OCI-LY1 (cell line): ENCODE results near the gene CLASP2.

ENCODE experiments used
- H2AFZ ChIP-seq: fragments of 200-600 bp; sonication (generic), shearing (Covaris generic); 2 replicates; pipeline ENCODE4 v1.6.0; 2014; ENCODE audit warnings: antibody characterized with exemption, mild to moderate bottlenecking, low read length
- H3F3A ChIP-seq: fragments of 200-600 bp; sonication (generic), shearing (Covaris generic); 2 replicates; pipeline ENCODE4 v1.6.0; 2014; ENCODE audit warnings: mild to moderate bottlenecking, antibody characterized with exemption, low read length, moderate library complexity; ENCODE audit not compliant: insufficient read depth
- H3K27ac ChIP-seq: fragments of 200-600 bp; sonication (generic); 2 replicates; pipeline ENCODE4 v1.5.1; 2014; ENCODE audit warnings: low read length, mixed run types, mild to moderate bottlenecking, low read depth; ENCODE audit not compliant: poor library complexity, severe bottlenecking
- H3K27me3 ChIP-seq: fragments of 200-600 bp; sonication (generic); 2 replicates; pipeline ENCODE4 v1.6.0; 2014; ENCODE audit warnings: antibody characterized with exemption, mild to moderate bottlenecking, low read length, moderate library complexity; ENCODE audit not compliant: insufficient read depth
- H3K36me3 ChIP-seq: fragments of 200-600 bp; sonication (generic); 2 replicates; pipeline ENCODE4 v1.6.1; 2014; ENCODE audit warnings: mild to moderate bottlenecking, antibody characterized with exemption, low read length, moderate library complexity, mixed read lengths; ENCODE audit not compliant: insufficient read depth
- H3K4me1 ChIP-seq: fragments of 200-600 bp; sonication (generic); 2 replicates; pipeline ENCODE4 v1.5.1; 2014; ENCODE audit warnings: mild to moderate bottlenecking, low read length, moderate library complexity; ENCODE audit not compliant: insufficient read depth, severe bottlenecking
- H3K4me2 ChIP-seq: fragments of 200-600 bp; sonication (generic), shearing (Covaris generic); 2 replicates; pipeline ENCODE4 v1.6.1; 2014; ENCODE audit warnings: low read length
- H3K4me3 ChIP-seq: fragments of 200-600 bp; sonication (generic); 2 replicates; pipeline ENCODE4 v1.5.1; 2014; ENCODE audit warnings: low read length, low read depth, mild to moderate bottlenecking, mixed read lengths; ENCODE audit not compliant: poor library complexity, severe bottlenecking
- H3K79me2 ChIP-seq: fragments of 200-600 bp; shearing (Covaris generic); 2 replicates; pipeline ENCODE4 v1.6.1; 2016; ENCODE audit warnings: mixed run types, low read length, mixed read lengths; ENCODE audit not compliant: insufficient read depth
- H3K9ac ChIP-seq: fragments of 200-600 bp; sonication (generic), shearing (Covaris generic); 2 replicates; pipeline ENCODE4 v1.6.1; 2014; ENCODE audit warnings: mild to moderate bottlenecking, low read length, mixed read lengths
- H3K9me2 ChIP-seq: fragments of 200-600 bp; sonication (generic), shearing (Covaris generic); 2 replicates; pipeline ENCODE4 v1.6.1; 2014; ENCODE audit warnings: low read depth, mild to moderate bottlenecking, low read length, mixed read lengths
- H3K9me3 ChIP-seq: fragments of 200-600 bp; shearing (Covaris generic); 2 replicates; pipeline ENCODE4 v1.6.1; 2014; ENCODE audit warnings: low read length, mixed read lengths
- H4K20me1 ChIP-seq: fragments of 200-600 bp; sonication (generic), shearing (Covaris generic); 2 replicates; pipeline ENCODE4 v1.6.0; 2016; ENCODE audit warnings: mild to moderate bottlenecking, low read length; ENCODE audit not compliant: insufficient read depth
- CTCF ChIP-seq: fragments of 200-600 bp; sonication (generic), shearing (Covaris generic); IDR thresholded peaks from 2 replicates; pipeline ENCODE4 v1.5.1; 2017; ENCODE audit warnings: mild to moderate bottlenecking, antibody characterized with exemption, low read length, moderate library complexity, mixed read lengths
- EZH2 ChIP-seq: fragments of 200-600 bp; sonication (generic), shearing (Covaris generic); IDR thresholded peaks from 2 replicates; pipeline ENCODE4 v1.8.0; 2017; ENCODE audit warnings: borderline replicate concordance, mixed run types, mild to moderate bottlenecking, antibody characterized with exemption, low read length, moderate library complexity, mixed read lengths

Gene CLASP2

DNA sequence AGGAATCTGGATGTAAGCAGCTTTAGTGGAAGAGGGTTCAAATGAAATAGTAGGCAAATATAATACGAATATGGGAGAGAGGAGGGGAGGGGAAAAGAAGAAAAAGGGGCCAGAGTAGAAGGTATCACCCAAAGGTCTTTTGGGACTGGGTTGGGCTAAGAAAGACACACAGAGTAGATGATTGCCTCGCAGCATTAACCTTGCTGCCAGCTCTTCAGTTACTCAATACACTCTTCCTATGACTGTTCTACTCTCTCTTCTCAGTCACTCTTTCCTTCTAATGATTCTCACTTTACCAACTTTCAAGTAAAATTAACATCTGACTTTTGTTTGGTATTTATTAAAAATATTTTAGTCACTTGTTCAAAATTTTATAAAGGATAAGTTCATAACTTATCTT, 52.8 kb downstream of the CLASP2 start:
- H3K36me3 ChIP-seq: peaks cover 10% of the 10 kb centered on the region
- TF ChIP-seq CTCF: no peak
- no peak for TF ChIP-seq EZH2
- no peak overlapping the region for H3K9ac ChIP-seq
- no peaks in the 10 kb centered on the region for H4K20me1 ChIP-seq
- no peak overlapping the region for H3K4me3 ChIP-seq
- no peaks in the 10 kb centered on the region for H3F3A ChIP-seq
- H3K4me1 ChIP-seq: peaks cover 10% of the 10 kb centered on the region
- no peaks in the 10 kb centered on the region for H3K9me2 ChIP-seq
- no peaks in the 10 kb centered on the region for H3K79me2 ChIP-seq
- H3K27me3 ChIP-seq: no peaks in the 10 kb centered on the region
- H3K4me2 ChIP-seq: no peak overlapping the region
- H3K27ac ChIP-seq: no peak overlapping the region
- no peaks in the 10 kb centered on the region for H3K9me3 ChIP-seq
- H2AFZ ChIP-seq: no peak overlapping the region

DNA sequence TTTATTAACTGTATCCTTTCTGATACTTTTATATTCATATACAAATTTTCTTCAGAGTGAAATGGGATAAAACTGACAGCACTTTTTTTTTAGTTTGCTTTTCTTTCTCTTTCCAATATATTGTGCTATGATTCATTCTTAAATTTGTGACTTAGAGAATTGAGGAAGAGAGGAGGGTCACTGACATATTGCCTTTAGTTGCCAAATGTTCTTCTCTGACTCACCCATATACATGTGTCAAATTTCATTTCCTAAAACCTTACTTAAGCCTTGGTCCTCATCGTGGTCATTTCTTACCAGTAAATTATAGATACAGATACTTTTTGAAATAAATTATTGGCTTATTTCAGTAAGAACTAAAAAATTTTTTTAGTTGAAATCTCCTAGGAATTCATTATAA, 53.9 kb downstream of the CLASP2 start:
- Histone ChIP-seq H3K4me1 (peaks cover 21% of the 10 kb centered on the region), H3K4me3 (no peak overlapping the region), H2AFZ (no peak overlapping the region), H3K79me2 (no peaks in the 10 kb centered on the region), H3F3A (no peaks in the 10 kb centered on the region; the same call in 1 of the 2 replicates), H3K4me2 (no peak overlapping the region), H3K9me3 (no peaks in the 10 kb centered on the region), H3K9ac (no peak overlapping the region), H3K9me2 (no peaks in the 10 kb centered on the region), H4K20me1 (no peaks in the 10 kb centered on the region), H3K27ac (no peak overlapping the region), H3K36me3 (peaks cover 10% of the 10 kb centered on the region; the same call in 1 of the 2 replicates), H3K27me3 (no peaks in the 10 kb centered on the region)
- TF ChIP-seq EZH2: no peak

DNA sequence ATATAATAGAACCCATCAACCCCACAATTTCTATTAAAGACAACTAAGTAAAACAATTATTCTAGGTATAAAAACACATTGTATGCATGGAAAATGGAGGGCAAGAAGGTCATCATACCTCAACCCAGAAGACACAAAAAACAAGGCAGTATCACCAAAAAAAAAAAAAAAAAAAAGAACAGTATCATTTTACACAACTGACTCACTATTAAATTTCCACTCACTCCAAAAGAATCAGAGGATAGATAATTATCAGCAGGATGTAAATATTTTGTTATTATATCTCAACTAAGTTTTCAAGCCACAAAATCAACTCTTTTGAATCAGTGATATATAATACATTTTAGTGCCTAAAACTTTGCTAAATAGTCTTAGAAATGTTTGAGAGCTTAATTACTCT, 55.0 kb downstream of the CLASP2 start:
- Histone ChIP-seq H3K4me2 (no peak overlapping the region), H3K9me2 (no peaks in the 10 kb centered on the region), H3F3A (no peaks in the 10 kb centered on the region; the same call in 1 of the 2 replicates), H4K20me1 (no peaks in the 10 kb centered on the region), H3K4me3 (no peak overlapping the region), H3K9me3 (no peaks in the 10 kb centered on the region), H3K27ac (no peak overlapping the region), H3K79me2 (0 out of 2 replicates have a peak, but pooled peaks cover 3% of the 10 kb centered on the region), H2AFZ (no peak overlapping the region), H3K4me1 (peaks cover 33% of the 10 kb centered on the region), H3K27me3 (no peaks in the 10 kb centered on the region), H3K36me3 (peaks cover 6% of the 10 kb centered on the region; the same call in 1 of the 2 replicates), H3K9ac (no peak overlapping the region)
- no peak for TF ChIP-seq CTCF
- TF ChIP-seq EZH2: no peak

DNA sequence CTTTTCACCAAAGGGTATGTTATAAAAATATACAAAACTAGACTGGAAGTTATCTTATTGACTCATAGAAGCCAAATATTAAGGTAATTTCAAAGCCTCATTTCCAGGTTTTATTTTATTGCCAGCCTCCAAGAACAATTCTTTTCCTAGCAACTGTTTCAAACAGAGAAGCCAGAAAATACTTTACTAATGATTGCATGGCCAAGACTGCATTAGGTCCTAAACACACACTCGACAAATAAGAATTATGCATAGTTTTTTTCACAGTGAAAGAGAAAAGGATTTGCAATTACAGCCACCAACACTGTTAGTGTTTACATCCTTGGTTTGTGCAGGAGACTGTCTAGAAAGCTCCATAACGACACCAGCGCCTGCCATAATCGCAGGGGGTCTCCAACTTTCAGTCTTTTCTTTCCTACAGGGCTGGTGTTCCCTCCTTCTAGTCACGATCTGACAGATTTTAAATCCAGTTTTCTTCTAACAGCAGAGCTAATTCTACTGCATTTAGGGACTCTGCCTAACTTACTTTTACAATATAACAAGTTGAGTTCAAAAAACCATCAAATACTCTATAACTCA, 58.1 kb downstream of the CLASP2 start:
- no peaks in the 10 kb centered on the region for H3K9me2 ChIP-seq
- TF ChIP-seq CTCF (no peak), EZH2 (no peak)
- peaks cover 3% of the 10 kb centered on the region; the same call in 1 of the 2 replicates for H3K79me2 ChIP-seq
- H3K27ac ChIP-seq: peak overlapping the region; percentile 91
- H3K9me3 ChIP-seq: no peaks in the 10 kb centered on the region
- H3K4me1 ChIP-seq: peaks cover 40% of the 10 kb centered on the region
- H4K20me1 ChIP-seq: no peaks in the 10 kb centered on the region
- no peaks in the 10 kb centered on the region; the same call in 1 of the 2 replicates for H3F3A ChIP-seq
- H3K4me2 ChIP-seq: peak overlapping the region; percentile 76
- H3K36me3 ChIP-seq: peaks cover 6% of the 10 kb centered on the region; the same call in 1 of the 2 replicates
- no peak overlapping the region for H2AFZ ChIP-seq
- peak overlapping the region; percentile 55 for H3K4me3 ChIP-seq
- peak overlapping the region; percentile 49; the same call in 1 of the 2 replicates for H3K9ac ChIP-seq
- no peaks in the 10 kb centered on the region for H3K27me3 ChIP-seq
